Panc1 (cell line): ENCODE measurements around the gene KCNAB2.

Source experiments
- POLR2AphosphoS5 ChIP-seq: IDR thresholded peaks from 2 replicates; pipeline ENCODE4 v1.6.1; 2012; ENCODE audit warnings: mild to moderate bottlenecking, low read depth, low read length, moderate library complexity
- SIN3A ChIP-seq: IDR thresholded peaks from 2 replicates; pipeline ENCODE4 v1.6.1; 2012; ENCODE audit warnings: low read depth, mild to moderate bottlenecking, low read length, moderate library complexity, borderline replicate concordance; ENCODE audit not compliant: insufficient read depth
- TCF7L2 ChIP-seq: IDR thresholded peaks from 2 replicates; pipeline ENCODE4 v1.6.1; 2011; ENCODE audit warnings: mild to moderate bottlenecking, low read depth, low read length, inconsistent platforms
- TF ChIP-seq, protein P1 (sequence below): fragments of 450-650 bp; IDR thresholded peaks from 2 replicates; pipeline ENCODE4 v1.5.1; 2017; ENCODE audit warnings: mild to moderate bottlenecking

DNA sequence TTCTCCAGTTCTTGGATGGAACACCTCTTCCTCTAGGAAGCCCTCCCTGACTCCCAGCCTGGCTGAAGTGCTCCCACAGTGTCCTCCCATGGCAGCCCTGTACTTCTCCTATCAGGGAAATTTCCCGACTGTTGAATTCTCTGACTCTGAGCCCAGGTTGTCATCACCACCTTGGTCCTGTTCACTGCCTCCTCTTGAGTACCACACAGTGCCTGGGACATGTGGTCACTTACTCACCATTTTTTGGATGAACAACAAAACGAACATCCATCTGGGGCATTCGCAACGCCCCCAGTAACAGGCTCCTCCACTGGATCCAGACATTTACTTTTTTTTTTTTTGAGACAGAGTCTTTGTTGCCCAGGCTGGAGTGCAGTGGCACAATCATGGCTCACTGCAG, 97.0 kb downstream of the KCNAB2 start:
- TF ChIP-seq, protein P1, sequence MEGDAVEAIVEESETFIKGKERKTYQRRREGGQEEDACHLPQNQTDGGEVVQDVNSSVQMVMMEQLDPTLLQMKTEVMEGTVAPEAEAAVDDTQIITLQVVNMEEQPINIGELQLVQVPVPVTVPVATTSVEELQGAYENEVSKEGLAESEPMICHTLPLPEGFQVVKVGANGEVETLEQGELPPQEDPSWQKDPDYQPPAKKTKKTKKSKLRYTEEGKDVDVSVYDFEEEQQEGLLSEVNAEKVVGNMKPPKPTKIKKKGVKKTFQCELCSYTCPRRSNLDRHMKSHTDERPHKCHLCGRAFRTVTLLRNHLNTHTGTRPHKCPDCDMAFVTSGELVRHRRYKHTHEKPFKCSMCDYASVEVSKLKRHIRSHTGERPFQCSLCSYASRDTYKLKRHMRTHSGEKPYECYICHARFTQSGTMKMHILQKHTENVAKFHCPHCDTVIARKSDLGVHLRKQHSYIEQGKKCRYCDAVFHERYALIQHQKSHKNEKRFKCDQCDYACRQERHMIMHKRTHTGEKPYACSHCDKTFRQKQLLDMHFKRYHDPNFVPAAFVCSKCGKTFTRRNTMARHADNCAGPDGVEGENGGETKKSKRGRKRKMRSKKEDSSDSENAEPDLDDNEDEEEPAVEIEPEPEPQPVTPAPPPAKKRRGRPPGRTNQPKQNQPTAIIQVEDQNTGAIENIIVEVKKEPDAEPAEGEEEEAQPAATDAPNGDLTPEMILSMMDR, result no peak
- TF ChIP-seq SIN3A (no peak), POLR2AphosphoS5 (no peak), TCF7L2 (no peak)
